ENCODE measurements around the gene VEPH1.

The VEPH1 gene

GRCh38 chr3:157502916-157503595, at the start of gene VEPH1:
Gene VEPH1, minus strand, starts transcription at chr3:157503416. Its CDS starts 8,067 bp downstream, at chr3:157495349.
- DNase-seq (ENCODE audit: low read depth), result no peak

- DNase-seq (ENCODE audit: low read depth), result no peak
Observed at GRCh38 chr3:157551961-157552360, 48.7 kb upstream of the VEPH1 start.

GRCh38 chr3:157549498-157549897, 46.3 kb upstream of the VEPH1 start:
- no peak for DNase-seq (ENCODE audit: low read depth)

GRCh38 chr3:157544501-157545130, 41.4 kb upstream of the VEPH1 start:
- peak; percentile 72 for DNase-seq (ENCODE audit: low read depth)

- DNase-seq (ENCODE audit: low read depth), result no peak
Observed at GRCh38 chr3:157543501-157544035, 40.4 kb upstream of the VEPH1 start.

GRCh38 chr3:157542711-157543500, 39.7 kb upstream of the VEPH1 start:
- peak; percentile 43 for DNase-seq (ENCODE audit: low read depth)

GRCh38 chr3:157541506-157542236, 38.5 kb upstream of the VEPH1 start:
- DNase-seq (ENCODE audit: low read depth), result no peak

- no peak for DNase-seq (ENCODE audit: low read depth)
Observed at GRCh38 chr3:157540656-157541055, 37.4 kb upstream of the VEPH1 start.

- no peak for DNase-seq (ENCODE audit: low read depth)
Observed at GRCh38 chr3:157535667-157536066, 32.5 kb upstream of the VEPH1 start.

- DNase-seq (ENCODE audit: low read depth), result no peak
Observed at GRCh38 chr3:157534725-157535161, 31.5 kb upstream of the VEPH1 start.

- DNase-seq (ENCODE audit: low read depth), result peak; percentile 67
Observed at GRCh38 chr3:157533298-157534070, 30.3 kb upstream of the VEPH1 start.

GRCh38 chr3:157532529-157533297, 29.5 kb upstream of the VEPH1 start:
- DNase-seq (ENCODE audit: low read depth), result peak; percentile 86

- DNase-seq (ENCODE audit: low read depth), result no peak
Observed at GRCh38 chr3:157531771-157532170, 28.6 kb upstream of the VEPH1 start.

GRCh38 chr3:157531301-157531660, 28.1 kb upstream of the VEPH1 start:
- DNase-seq (ENCODE audit: low read depth), result no peak

- DNase-seq (ENCODE audit: low read depth), result no peak
Observed at GRCh38 chr3:157530637-157531300, 27.6 kb upstream of the VEPH1 start.

GRCh38 chr3:157529751-157530150, 26.5 kb upstream of the VEPH1 start:
- DNase-seq (ENCODE audit: low read depth), result no peak

GRCh38 chr3:157529085-157529484, 25.9 kb upstream of the VEPH1 start:
- no peak for DNase-seq (ENCODE audit: low read depth)

GRCh38 chr3:157527131-157527881, 24.1 kb upstream of the VEPH1 start:
- DNase-seq (ENCODE audit: low read depth), result no peak

- no peak for DNase-seq (ENCODE audit: low read depth)
Observed at GRCh38 chr3:157526036-157526435, 22.8 kb upstream of the VEPH1 start.

All from stromal cell of bone marrow (primary cell).